ENCODE measurements around the gene TRAF3IP1. TPM values are rescaled to one million over a fixed set of nuclear protein-coding genes. Genes with fewer than 3 reads are reported as not detected.

TRAF3IP1 gene
- total and polyA plus RNA-seq, 11 donors = 3.8 to 20.3 (median 12.4) TPM

DNA sequence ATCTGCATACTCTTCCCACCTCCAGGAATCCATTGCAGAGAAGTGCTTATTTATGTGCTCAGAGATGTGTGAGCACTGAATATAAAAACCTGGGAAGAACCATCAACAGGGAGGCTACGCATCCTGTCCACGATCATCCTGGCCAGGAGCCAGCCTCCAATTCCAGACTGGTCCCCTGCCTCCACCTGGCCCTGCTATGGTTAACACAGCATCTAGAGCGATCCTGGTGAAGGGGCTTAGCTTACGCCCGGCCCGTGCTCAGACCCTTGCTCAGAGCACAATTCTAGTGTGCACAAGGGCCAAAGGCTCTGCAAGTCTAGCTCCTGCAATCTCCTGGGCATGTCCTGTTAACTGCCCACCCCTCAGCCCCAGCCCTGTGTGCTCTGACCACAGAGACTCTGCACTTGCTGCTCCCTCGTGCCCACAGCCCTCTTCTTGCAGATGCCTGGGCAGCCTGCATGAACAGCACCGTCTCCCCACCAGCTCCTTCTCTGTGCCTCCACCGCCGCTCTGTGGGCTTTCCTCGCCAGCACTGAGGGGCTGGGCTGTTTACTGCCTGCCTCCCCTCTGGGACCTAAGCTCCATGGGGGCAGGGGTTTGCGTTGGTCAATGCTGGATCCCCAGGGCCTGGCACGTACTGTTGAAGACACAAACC, 38.4 kb upstream of the TRAF3IP1 start:
- DNase-seq = no peak
- no peak overlapping the region for H3K4me3 ChIP-seq
- peaks cover 0 to 11% (median 7%) of the 10 kb centered on the region in 9 donors for H3K36me3 ChIP-seq
- H3K27ac ChIP-seq = no peak overlapping the region
- intact Hi-C loops (cut with DNase I) = loop anchor here in 2 of 10 donors (5.0 to 10.0 kb wide), 2 partner anchors 217 to 415 kb away; partner anchors contain the start of gene SCLY (in 1 of the 2)
- no peaks in the 10 kb centered on the region for H3K27me3 ChIP-seq
- no peaks in the 10 kb centered on the region for H3K9me3 ChIP-seq
- TF ChIP-seq POLR2A (IDR thresholded peaks at IDR 0.05) = no peak
- TF ChIP-seq, protein P1, sequence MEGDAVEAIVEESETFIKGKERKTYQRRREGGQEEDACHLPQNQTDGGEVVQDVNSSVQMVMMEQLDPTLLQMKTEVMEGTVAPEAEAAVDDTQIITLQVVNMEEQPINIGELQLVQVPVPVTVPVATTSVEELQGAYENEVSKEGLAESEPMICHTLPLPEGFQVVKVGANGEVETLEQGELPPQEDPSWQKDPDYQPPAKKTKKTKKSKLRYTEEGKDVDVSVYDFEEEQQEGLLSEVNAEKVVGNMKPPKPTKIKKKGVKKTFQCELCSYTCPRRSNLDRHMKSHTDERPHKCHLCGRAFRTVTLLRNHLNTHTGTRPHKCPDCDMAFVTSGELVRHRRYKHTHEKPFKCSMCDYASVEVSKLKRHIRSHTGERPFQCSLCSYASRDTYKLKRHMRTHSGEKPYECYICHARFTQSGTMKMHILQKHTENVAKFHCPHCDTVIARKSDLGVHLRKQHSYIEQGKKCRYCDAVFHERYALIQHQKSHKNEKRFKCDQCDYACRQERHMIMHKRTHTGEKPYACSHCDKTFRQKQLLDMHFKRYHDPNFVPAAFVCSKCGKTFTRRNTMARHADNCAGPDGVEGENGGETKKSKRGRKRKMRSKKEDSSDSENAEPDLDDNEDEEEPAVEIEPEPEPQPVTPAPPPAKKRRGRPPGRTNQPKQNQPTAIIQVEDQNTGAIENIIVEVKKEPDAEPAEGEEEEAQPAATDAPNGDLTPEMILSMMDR (IDR thresholded peaks at IDR 0.05) = no peak
- H3K4me1 ChIP-seq = peaks cover 0 to 59% (median 32%) of the 10 kb centered on the region in 12 donors
- ATAC-seq = no peak
- WGBS, 4 donors = 78 to 87% (median 81%) methylated on average over 11 to 13 of the region's 13 CpGs

DNA sequence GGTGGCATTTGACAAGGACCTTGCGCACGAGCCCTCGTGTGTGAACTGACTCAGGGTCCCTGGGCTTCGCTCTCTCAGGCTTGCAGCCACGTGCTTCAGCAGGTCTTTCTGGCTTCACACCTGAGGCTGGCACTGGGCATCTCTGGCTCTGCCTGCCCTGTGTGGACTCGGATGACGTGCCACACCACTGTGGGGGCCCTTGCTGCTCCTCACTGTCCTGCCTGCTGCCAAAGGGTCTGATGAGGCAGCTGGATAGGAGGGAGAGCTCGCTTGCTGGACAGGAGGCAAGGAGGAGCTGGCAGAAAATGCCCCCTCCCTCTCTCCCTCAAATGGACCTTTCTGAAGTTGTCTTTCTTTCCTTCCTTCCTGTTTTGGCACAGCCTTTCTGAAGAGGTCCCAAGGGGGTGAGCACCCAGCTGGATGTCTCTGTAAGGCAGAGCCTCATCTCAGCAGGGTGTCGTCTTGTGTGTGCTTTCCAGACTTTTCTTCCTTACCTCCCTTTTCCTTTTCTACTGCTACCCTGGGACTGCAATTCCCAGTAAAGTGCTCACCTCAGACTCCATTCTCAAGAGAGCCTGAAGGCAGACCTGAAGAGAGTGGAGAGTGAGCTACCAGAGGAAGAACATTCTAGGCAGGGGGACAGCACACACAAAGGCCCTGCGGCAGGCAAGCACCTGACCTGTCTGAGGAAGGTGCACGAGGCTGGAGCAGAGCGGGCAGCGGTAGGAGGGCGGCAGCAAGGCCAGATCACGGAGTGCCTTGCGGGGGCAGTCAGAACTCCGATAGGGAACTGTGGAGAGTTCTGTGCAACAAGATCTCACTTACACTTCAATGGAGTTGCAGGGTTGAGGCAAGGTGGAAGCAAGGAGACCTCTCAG, 37.2 kb upstream of the TRAF3IP1 start:
- Histone ChIP-seq H3K36me3 (no peaks in the 10 kb centered on the region), H3K27ac (no peak overlapping the region), H3K9me3 (no peaks in the 10 kb centered on the region), H3K4me1 (peaks cover 4 to 67% (median 40%) of the 10 kb centered on the region in 12 donors), H3K4me3 (no peak overlapping the region), H3K27me3 (no peaks in the 10 kb centered on the region)
- DNase-seq (no peak), ATAC-seq (no peak)
- TF ChIP-seq, protein P1 (IDR thresholded peaks at IDR 0.05) = no peak
- TF ChIP-seq POLR2A (IDR thresholded peaks at IDR 0.05) = no peak
- intact Hi-C loops (cut with DNase I) = loop anchor here in 2 of 10 donors (5.0 to 10.0 kb wide), 2 partner anchors 218 to 416 kb away; partner anchors contain the start of gene SCLY (in 1 of the 2)
- WGBS, 4 donors = 90 to 95% (median 92%) methylated on average over 17 of the region's 17 CpGs

- H3K36me3 ChIP-seq = no peaks in the 10 kb centered on the region
- H3K4me3 ChIP-seq = no peak overlapping the region
- H3K4me1 ChIP-seq = peaks cover 4 to 72% (median 49%) of the 10 kb centered on the region in 12 donors
- intact Hi-C loops (cut with DNase I) = loop anchor here in 2 of 10 donors (5.0 to 10.0 kb wide), 2 partner anchors 220 to 418 kb away; partner anchors contain the start of gene SCLY (in 1 of the 2)
- peak overlapping the region in 9 of 12 donors; percentile 40 to 98 (median 84) for H3K27ac ChIP-seq
- H3K27me3 ChIP-seq = no peaks in the 10 kb centered on the region
- H3K9me3 ChIP-seq = no peaks in the 10 kb centered on the region
- WGBS, 4 donors = 91 to 95% (median 92%) methylated on average over 11 of the region's 11 CpGs
- no peak for DNase-seq
- ATAC-seq = no peak
- TF ChIP-seq, protein P1 (IDR thresholded peaks at IDR 0.05) = no peak
- TF ChIP-seq POLR2A (IDR thresholded peaks at IDR 0.05) = no peak
Observed at GRCh38 chr2:238284802-238285515, 35.4 kb upstream of the TRAF3IP1 start.
